GM19025 (cell line): Measurements from ENCODE around the gene AKT2.

ENCODE experiments used
- ATAC-seq: cut with Tn5 transposase; IDR thresholded peaks from one replicate; pipeline ENCODE4 v1.9.1; 2021; ENCODE audit warnings: mild to moderate bottlenecking, low read depth, moderate library complexity; ENCODE audit not compliant: unreplicated experiment

AKT2 gene

GRCh38 chr19:40238775-40239174, 46.4 kb downstream of the AKT2 start:
- no peak for ATAC-seq

GRCh38 chr19:40237791-40238190, 47.4 kb downstream of the AKT2 start:
- no peak for ATAC-seq

GRCh38 chr19:40236366-40236765, 48.8 kb downstream of the AKT2 start:
- ATAC-seq: no peak

GRCh38 chr19:40236026-40236355, 49.2 kb downstream of the AKT2 start:
- ATAC-seq: no peak

GRCh38 chr19:40235238-40236025, 49.7 kb downstream of the AKT2 start:
- no peak for ATAC-seq

GRCh38 chr19:40234429-40235237, 50.5 kb downstream of the AKT2 start:
- ATAC-seq: no peak

GRCh38 chr19:40233811-40234389, 51.2 kb downstream of the AKT2 start:
- ATAC-seq: no peak

GRCh38 chr19:40232949-40233810, 52.0 kb downstream of the AKT2 start:
- no peak for ATAC-seq

- ATAC-seq: no peak
Observed at GRCh38 chr19:40232479-40232878, 52.7 kb downstream of the AKT2 start.

GRCh38 chr19:40231544-40232424, 53.4 kb downstream of the AKT2 start:
- ATAC-seq: no peak

GRCh38 chr19:40231057-40231456, 54.1 kb downstream of the AKT2 start:
- no peak for ATAC-seq

GRCh38 chr19:40229926-40230417, 55.2 kb downstream of the AKT2 start:
- no peak for ATAC-seq

- no peak for ATAC-seq
Observed at GRCh38 chr19:40229484-40229883, 55.7 kb downstream of the AKT2 start.

- ATAC-seq: no peak
Observed at GRCh38 chr19:40228863-40229262, 56.3 kb downstream of the AKT2 start.

- no peak for ATAC-seq
Observed at GRCh38 chr19:40228346-40228745, 56.8 kb downstream of the AKT2 start.

- no peak for ATAC-seq
Observed at GRCh38 chr19:40225440-40226305, 59.5 kb downstream of the AKT2 start.

GRCh38 chr19:40224342-40225150, 60.6 kb downstream of the AKT2 start:
- no peak for ATAC-seq
